GM21515 (cell line): ENCODE results near the gene DMAC2.
"Not testable (repeated sequence)": the region's sequence is repeated elsewhere in the genome, so short reads cannot be mapped to it uniquely, and the experiment has no call there.

ENCODE experiments used
- ATAC-seq: cut with Tn5 transposase; IDR thresholded peaks from one replicate; pipeline ENCODE4 v1.9.1; 2021; ENCODE audit not compliant: unreplicated experiment

Gene DMAC2

DNA sequence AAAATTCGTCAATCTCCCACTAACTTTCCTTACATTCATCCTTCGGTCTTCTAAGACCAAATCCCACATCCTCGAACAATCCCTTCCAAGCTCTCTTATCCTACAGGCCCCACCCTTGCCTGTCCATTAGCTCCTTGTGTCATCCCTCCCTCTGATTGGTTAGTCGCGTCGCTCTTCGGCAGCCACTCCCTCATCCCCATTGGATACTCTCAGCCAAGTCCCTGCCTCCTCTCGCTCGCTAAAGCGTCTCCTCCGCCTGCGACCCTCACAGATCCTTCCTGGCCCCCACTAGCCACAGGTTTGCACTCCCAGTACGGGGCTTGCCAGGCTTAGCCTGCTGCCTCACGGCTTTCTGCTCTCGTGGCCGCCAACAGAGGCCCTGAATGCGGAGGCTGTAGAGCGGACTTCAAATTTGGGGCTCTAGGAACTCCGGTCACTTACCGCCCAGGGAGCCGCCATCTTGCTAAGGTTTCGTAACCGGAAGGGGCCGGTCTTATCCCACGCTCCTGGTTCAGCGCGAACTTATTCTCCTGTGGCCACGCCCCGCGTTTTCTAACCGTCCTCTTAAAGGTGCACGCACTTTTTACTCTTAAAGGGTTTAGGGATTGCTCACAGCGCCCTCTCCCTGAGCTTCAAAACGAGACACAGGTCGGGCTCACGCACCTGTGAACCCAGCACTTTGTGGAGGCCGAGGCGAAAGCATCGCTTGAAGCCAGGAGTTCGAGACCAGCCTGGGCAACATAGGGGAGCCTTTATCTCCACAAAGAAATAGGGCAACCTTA, at the start of gene DMAC2:
TSS of gene DMAC2 (minus strand) at position 472 of the 782 bp plus-strand sequence. CDS start at position 459, 13 bp downstream.
- peak; percentile 90 for ATAC-seq

DNA sequence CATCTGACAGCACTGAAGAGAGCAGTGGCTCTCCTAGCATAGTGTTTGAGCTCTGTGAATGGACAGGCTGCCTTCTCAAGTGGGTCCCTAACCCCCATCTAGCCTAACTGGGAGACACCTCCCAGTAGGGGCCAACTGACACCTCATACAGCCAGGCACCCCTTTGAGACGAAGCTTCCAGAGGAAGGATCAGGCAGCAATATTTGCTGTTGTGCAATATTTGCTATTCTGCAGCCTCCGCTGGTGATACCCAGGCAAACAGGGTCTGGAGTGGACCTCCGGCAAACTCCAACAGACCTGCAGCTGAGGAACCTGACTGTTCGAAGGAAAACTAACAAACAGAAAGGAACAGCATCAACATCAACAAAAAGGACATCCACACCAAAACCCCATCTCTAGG, 47.2 kb upstream of the DMAC2 start:
- ATAC-seq = not testable (repeated sequence)

DNA sequence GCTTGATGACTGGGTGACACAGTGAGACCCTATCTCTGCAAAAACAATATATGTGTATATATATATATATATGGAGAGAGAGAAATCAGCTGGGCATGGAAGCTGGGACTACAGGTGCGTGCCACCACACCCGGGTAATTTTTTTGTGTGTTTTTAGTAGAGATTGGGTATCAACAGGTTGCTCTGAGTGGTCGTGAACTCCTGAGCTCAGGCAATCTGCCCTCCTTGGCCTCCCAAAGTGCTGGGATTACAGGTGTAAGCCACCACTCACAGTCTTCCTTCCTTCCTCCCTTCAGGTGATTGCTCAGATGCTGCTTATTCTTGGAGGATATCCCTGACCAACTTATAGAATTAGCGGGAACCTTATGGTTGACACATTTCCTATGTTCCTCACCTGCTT, 45.1 kb upstream of the DMAC2 start:
- no peak for ATAC-seq

DNA sequence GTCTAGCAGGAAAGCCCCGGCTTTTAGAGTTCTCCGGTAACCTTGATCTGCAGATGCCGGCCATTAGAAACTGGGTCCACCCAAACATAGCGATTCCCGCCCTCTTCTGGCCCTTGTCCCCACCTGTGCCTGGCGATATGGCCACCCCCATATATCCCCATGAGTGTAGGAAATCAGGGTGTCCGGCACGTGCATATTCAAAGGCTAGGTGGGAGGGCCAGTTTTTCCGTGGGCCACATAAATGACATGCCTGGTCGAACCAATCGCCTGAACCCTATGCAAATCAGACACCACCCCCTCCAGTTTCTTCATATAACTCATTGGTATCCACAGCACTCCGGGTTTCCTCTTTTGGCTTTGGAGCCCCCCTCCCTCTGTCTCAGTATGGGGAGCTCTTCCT, 40.6 kb upstream of the DMAC2 start:
- ATAC-seq = no peak

DNA sequence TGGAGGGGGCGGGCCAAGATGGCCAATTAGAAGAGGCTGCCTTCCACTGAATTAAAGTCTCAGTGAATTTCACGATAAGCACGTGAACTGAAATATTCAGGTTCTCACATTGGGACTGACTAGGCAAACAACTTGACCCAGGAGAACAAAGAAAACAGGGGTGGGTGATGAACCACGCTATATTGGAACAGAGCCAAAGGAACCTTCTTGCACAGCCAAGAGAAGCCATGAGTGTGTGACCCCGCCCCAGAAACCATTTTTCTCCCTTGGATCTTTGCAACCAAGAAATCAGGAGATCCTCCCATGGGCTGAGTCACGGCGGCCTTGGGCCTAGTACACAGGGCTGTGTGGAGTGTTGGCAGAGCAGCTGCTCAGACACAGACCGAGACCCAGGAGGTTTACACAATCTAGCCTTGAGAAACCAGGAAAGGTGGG, 40.1 kb upstream of the DMAC2 start:
- no peak for ATAC-seq

DNA sequence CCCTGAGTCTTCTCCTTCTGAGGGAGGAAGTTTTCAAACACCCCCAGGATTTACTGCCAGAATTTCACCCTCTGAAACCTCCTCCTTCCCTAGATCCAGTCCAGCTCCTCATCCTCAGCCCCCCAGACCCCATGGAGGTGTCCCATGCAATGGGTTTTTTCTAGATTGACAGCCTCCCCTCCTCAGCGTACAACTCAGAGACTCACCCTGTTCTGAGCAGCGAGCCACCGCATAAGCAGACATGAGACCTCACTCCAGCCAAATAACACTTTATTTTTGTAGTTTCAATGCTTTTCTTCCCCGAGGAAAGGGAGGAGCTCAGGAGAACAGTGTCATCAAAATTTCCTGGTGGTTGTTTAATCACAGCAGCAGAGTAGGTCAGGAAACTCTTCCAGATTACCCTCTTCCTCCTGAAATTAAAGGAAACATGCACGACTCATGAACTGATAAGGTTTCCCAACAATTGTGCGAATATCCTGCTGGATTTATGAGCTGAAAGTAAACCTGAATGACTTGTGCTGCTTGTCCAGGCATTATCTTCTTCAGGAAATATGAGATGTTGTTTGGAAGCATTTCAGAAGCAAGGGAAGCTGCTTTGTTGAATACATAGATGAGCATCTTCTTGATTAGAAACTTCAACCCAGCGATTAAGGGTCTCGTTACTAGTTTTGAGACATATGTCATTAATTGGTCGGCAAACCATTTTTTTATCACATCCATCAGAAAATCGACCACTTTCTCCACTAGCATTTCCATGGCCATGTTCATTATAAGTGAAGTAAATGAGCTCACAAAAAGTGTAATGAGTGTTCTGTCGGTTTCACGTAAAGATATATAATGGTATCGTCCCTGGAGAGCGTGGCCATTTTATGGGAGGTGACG, 39.4 kb upstream of the DMAC2 start:
- ATAC-seq = no peak

DNA sequence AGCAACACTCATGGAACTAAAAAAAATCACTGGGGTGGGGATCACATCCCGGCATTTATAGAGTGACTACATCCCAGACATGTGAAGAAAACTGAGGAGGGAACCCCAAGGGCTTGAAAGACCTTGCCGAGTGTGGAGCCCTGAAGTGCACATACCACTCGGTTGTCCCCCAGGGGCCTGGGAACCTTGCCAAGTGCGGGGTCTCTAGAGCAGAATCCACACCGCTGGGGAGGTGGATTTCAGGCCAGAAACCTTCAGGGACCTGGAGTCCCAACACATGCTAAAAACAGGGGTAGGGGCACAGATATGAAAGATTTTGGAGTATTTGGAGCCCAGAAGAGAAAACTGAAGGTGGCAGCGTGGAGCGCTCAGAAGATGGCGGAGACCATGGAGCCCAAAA, 38.5 kb upstream of the DMAC2 start:
- no peak for ATAC-seq

- ATAC-seq = no peak
Observed at GRCh38 chr19:41476583-41476982, 36.9 kb upstream of the DMAC2 start.

- ATAC-seq = not testable (repeated sequence)
Observed at GRCh38 chr19:41463257-41464256, 23.8 kb upstream of the DMAC2 start.

GRCh38 chr19:41462497-41462896, 22.8 kb upstream of the DMAC2 start:
- ATAC-seq = no peak

- ATAC-seq = peak; percentile 75
Observed at GRCh38 chr19:41457241-41457640, 17.5 kb upstream of the DMAC2 start.

- no peak for ATAC-seq
Observed at GRCh38 chr19:41456342-41456918, 16.7 kb upstream of the DMAC2 start.

GRCh38 chr19:41455936-41456335, 16.2 kb upstream of the DMAC2 start:
- ATAC-seq = no peak

GRCh38 chr19:41452584-41453275, 13.0 kb upstream of the DMAC2 start:
- ATAC-seq = no peak

DNA sequence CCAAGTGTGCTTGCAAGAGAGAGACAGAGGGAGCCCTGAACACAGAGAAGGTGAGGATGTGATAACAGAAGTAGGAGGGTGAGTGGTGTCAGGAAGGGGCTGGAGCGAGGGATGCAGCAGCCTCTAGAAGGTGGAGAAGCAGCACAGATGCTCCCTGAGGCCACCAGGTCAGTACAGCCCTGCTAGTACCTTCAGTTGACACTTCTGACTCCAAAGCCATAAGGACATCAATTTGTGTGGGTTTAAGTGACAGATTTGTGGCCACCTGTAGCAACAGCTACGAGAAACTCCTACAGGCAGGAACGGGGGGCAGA, 10.1 kb upstream of the DMAC2 start:
- no peak for ATAC-seq

- ATAC-seq = no peak
Observed at GRCh38 chr19:41449079-41449864, 9.6 kb upstream of the DMAC2 start.

- no peak for ATAC-seq
Observed at GRCh38 chr19:41447732-41448332, 8.1 kb upstream of the DMAC2 start.

- no peak for ATAC-seq
Observed at GRCh38 chr19:41445575-41445974, 5.9 kb upstream of the DMAC2 start.
